Skeletal muscle cell (primary cell): ENCODE data around the gene KRTAP2-4.
"Not testable (repeated sequence)": the region's sequence is repeated elsewhere in the genome, so short reads cannot be mapped to it uniquely, and the experiment has no call there.

ENCODE experiments used
- DNase-seq: peaks from one replicate; pipeline ENCODE4 v3.0.0-alpha.2; 2010; ENCODE audit warnings: low read depth
- H3K4me3 ChIP-seq: 2 replicates; pipeline ENCODE4 v1.5.1; 2011; ENCODE audit warnings: low read depth, mild to moderate bottlenecking, control low read depth, low read length, moderate library complexity

The KRTAP2-4 gene

GRCh38 chr17:41065829-41066624 lies at the start of gene KRTAP2-4:
Gene KRTAP2-4 (minus strand): TSS chr17:41065879. CDS start chr17:41065845, 34 bp downstream.
- DNase-seq: peak; percentile 71
- H3K4me3 ChIP-seq: no peak within 1 kb of the TSS

GRCh38 chr17:41111151-41111885 lies 45.6 kb upstream of the KRTAP2-4 start:
- no peak overlapping the region for H3K4me3 ChIP-seq
- DNase-seq: no peak

DNA sequence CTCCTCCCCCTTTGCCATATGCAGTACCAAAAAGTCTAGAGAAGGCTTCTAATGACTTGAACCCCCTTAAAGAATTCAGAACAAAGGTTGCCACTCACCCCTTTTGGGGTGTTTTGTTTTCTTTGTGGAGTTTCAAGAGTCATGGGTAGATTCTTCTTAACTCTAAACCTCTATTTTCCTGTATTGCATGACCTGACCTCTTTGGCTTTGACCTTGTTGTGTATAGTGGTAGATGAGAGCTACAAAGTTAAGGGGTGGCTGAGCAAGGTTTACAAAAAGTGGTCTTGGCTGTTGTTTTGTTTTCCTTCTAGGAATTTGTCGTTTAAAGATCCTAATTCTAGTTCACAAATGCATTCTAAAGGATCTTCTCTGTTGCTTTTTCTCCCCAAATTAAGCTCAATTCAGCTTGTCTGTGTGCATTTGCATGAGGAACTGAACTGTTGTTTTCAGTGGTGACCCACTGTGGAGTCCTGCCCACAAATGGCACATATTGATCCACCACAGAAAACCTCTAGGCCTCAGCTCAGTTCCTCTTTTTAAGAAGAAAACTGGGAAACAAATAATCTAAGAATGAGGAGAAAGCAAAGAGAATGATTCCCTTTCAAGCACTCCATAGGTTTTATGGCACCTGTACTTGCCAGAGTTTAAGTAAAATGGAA lies 43.2 kb upstream of the KRTAP2-4 start:
- H3K4me3 ChIP-seq, DNase-seq: not testable (repeated sequence)

- H3K4me3 ChIP-seq: no peak overlapping the region
- DNase-seq: no peak
Measured at GRCh38 chr17:41107941-41108450, 42.3 kb upstream of the KRTAP2-4 start.

- not testable (repeated sequence) for H3K4me3 ChIP-seq, DNase-seq
Measured at GRCh38 chr17:41105347-41105746, 39.7 kb upstream of the KRTAP2-4 start, which contains the start of gene KRTAP4-9. Gene KRTAP4-9 (plus strand): TSS chr17:41105389. CDS start chr17:41105389, 0 bp downstream.

GRCh38 chr17:41104386-41105038 lies 38.8 kb upstream of the KRTAP2-4 start:
- peak; percentile 34 for DNase-seq
- not testable (repeated sequence) for H3K4me3 ChIP-seq

GRCh38 chr17:41103896-41104295 lies 38.2 kb upstream of the KRTAP2-4 start:
- H3K4me3 ChIP-seq: no peak overlapping the region
- DNase-seq: no peak

- DNase-seq: no peak
- H3K4me3 ChIP-seq: no peak within 1 kb of the TSS
Measured at GRCh38 chr17:41101586-41102259, 36.0 kb upstream of the KRTAP2-4 start, which contains the start of gene KRTAP4-16. Gene KRTAP4-16 (minus strand): TSS chr17:41102209. CDS start chr17:41102209, 0 bp downstream.

GRCh38 chr17:41099682-41100480 lies 34.2 kb upstream of the KRTAP2-4 start:
- DNase-seq: not testable (repeated sequence)

DNA sequence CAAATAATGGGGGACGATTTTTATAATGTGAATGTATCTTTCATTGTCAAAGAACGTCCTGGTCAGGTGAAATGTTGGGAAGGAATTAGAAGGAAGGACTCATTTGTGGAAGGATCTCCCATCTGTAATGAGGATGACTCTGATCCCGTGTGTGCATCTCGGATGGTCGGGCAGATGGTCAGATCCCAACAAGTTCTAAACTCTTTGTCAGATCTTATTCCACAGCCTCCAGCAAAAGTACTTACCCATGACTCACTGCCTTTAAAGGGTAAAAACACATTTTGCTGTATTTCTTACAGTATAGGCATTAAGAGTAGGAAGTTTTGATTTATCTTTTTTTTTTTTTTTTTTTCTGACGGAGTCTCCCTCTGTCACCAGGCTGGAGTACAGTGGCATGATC lies 32.8 kb upstream of the KRTAP2-4 start:
- DNase-seq: no peak
- H3K4me3 ChIP-seq: no peak overlapping the region

More at GRCh38 chr17:41099682-41100480, 34.2 kb upstream of the KRTAP2-4 start:
- not testable (repeated sequence) for H3K4me3 ChIP-seq

- DNase-seq: no peak
Measured at GRCh38 chr17:41098042-41098441, 32.4 kb upstream of the KRTAP2-4 start, which contains the start of gene KRTAP4-8. Gene KRTAP4-8 (minus strand): TSS chr17:41098142. CDS start chr17:41098084, 58 bp downstream.

DNA sequence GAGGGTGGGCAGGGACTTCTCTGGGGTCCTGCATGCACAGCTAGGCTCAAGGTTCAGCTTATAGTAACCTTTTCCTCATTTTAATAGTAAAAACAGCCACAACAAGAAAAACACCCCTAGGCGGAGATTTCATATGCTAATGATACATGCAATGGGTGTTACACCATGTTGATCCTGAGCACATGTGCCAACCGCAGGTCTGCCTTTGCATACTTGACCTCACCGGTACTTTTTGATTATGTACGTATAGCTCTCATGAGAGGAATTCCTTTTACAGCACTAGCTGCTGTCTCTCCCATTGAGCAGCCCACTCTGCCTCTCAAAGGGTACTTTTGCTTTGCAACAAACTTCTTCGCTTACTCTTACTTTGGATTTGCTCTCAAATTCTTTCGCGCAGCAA lies 30.4 kb upstream of the KRTAP2-4 start:
- H3K4me3 ChIP-seq: no peak overlapping the region
- DNase-seq: no peak

More at GRCh38 chr17:41098042-41098441, 32.4 kb upstream of the KRTAP2-4 start, which contains the start of gene KRTAP4-8:
- H3K4me3 ChIP-seq: no peak within 1 kb of the TSS

DNA sequence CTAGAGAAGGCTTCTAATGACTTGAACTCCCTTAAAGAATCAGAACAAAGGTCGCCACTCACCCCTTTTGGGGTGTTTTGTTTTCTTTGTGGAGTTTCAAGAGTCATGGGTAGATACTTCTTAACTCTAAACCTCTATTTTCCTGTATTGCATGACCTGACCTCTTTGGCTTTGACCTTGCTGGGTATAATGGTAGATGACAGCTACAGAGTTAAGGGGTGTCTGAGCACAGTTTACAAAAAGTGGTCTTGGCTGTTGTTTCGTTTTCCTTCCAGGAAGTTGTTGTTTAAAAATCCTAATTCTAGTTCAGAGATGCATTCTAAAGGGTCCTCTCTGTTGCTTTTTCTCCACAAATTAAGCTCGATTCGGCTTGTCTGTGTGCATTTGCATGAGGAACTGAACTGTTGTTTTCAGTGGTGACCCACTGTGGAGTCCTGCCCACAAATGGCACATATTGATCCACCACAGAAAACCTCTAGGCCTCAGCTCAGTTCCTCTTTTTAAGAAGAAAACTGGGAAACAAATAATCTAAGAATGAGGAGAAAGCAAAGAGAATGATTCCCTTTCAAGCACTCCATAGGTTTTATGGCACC lies 23.2 kb upstream of the KRTAP2-4 start:
- not testable (repeated sequence) for H3K4me3 ChIP-seq, DNase-seq

- not testable (repeated sequence) for DNase-seq, H3K4me3 ChIP-seq
Measured at GRCh38 chr17:41084100-41084856, 18.6 kb upstream of the KRTAP2-4 start, which contains the start of gene KRTAP4-7. Gene KRTAP4-7 (plus strand): TSS chr17:41084150. CDS start chr17:41084207, 57 bp downstream.

- not testable (repeated sequence) for DNase-seq
Measured at GRCh38 chr17:41083427-41083826, 17.7 kb upstream of the KRTAP2-4 start.

GRCh38 chr17:41082626-41083025 lies 16.9 kb upstream of the KRTAP2-4 start:
- DNase-seq: no peak
- H3K4me3 ChIP-seq: no peak overlapping the region

More at GRCh38 chr17:41083427-41083826, 17.7 kb upstream of the KRTAP2-4 start:
- not testable (repeated sequence) for H3K4me3 ChIP-seq
